GM18508 (cell line): ENCODE results near the gene KRTAP2-3.
"Not testable (repeated sequence)": the region's sequence is repeated elsewhere in the genome, so short reads cannot be mapped to it uniquely, and the experiment has no call there.

ENCODE experiments used
- ATAC-seq: cut with Tn5 transposase; IDR thresholded peaks from one replicate; pipeline ENCODE4 v1.9.1; 2021; ENCODE audit warnings: moderate number of reproducible peaks; ENCODE audit not compliant: insufficient read depth, unreplicated experiment

KRTAP2-3 gene

DNA sequence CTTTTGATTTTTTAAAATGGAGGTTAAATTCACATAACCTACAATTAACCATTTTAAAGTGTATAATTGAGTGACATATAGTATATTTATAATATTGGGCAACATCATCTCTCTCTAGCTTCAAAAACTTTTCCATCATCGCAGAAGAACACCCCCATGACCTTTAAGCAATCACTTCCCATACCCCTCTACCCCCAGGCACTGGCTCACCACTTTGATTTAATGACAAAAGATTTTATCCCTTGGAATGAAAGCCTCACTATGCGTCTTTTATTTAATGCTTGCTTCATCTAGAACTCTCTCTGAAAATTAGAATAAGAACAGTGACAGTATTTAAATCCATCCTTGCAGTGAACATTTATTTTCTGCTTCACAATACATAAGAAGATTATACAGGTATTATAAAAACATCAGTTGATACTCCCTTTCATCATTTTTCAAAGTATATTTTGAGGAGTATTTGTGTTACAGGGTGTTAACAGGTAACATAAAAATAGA lies 22.0 kb downstream of the KRTAP2-3 start:
- no peak for ATAC-seq

GRCh38 chr17:41034346-41034935 lies 25.5 kb downstream of the KRTAP2-3 start, which contains the start of gene KRTAP1-3:
TSS of gene KRTAP1-3 (minus strand) at chr17:41034874. CDS start at chr17:41034821, 53 bp downstream.
- not testable (repeated sequence) for ATAC-seq

DNA sequence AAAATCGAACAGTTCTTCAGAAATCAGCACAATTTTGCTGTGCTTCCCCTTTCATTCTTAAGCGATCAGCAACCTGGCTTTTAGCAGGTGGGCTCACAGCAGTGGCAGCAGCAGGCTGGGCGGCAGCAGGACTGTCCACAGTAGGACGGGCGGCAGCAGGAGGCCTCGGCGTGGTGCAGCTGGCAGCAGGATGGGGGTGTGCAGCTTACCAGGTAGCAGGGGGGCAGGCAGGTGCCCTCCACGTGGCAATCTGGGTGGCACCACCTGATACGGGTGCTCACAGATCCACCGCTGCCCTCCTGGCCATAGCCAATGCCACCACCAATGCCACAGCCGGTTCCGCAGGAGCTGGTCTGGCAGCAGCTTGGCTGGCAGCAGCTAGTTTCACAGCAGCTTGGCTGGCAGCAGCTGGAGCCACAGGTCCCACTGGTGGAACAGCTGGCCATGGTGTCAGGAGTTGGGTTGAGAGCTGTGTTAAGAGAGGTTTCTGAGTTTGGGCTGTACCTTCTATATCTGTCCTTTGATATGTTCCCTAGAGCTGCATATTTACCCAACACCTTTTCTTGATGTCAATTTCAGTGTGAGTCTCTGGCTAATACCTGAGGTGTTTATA lies 30.2 kb downstream of the KRTAP2-3 start, which contains the start of gene KRTAP1-4:
TSS of gene KRTAP1-4 (minus strand) at position 563 of the 613 bp plus-strand sequence. CDS start at position 446, 117 bp downstream.
- ATAC-seq, result no peak

DNA sequence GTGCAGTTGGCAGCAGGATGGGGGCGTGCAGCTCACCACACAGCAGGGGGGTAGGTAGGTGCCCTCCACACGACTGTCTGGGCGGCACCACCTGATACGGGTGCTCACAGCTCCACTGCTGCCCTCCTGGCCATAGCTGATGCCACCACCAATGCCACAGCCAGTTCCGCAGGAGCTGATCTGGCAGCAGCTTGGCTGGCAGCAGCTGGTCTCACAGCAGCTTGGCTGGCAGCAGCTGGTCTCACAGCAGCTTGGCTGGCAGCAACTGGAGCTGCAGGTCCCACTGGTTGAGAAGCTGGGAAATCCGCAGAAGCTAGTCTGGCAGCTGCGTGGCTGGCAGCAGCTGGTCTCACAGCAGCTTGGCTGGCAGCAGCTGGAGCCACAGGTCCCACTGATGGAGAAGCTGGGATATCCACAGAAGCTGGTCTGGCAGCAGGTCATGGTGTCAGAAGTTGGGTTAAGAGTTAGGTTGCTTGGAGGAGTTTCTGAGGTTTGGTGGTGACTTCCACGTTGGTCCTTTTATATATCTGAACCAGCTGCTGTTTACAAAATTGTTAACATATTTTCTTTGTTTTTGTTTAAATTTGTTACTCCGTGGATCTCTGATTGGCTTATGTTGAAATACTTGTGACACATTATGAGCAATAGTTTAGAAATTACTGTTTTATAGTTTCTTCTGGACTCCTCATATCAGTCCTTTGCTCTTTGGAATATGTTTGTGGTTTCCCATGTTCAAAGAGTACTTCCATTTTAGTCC lies 33.0 kb downstream of the KRTAP2-3 start, which contains the start of gene KRTAP1-5:
TSS of gene KRTAP1-5 (minus strand) at position 494 of the 757 bp plus-strand sequence. CDS start at position 441, 53 bp downstream.
- ATAC-seq, result no peak

DNA sequence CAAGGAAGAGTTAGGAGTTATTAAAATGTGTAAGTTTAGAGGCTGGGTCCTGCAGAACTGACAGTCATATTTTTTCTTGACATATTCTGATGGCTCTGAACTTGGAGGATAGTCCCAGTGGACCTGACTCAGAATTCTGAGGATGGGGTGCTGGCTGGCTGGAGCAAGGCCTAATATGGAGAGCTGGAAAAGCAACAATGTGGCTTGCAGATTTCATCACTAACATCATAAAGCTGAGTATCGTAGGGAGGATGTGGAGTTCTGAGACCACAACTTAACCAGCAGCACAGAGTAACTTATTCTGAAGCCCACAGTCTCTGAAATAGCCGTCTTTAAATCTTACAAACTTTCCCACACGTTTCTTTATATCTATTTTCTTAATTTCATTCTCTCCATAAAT lies 35.2 kb downstream of the KRTAP2-3 start:
- no peak for ATAC-seq

- no peak for ATAC-seq
These were observed 39.6 kb downstream of the KRTAP2-3 start for GRCh38 chr17:41020336-41020735.

GRCh38 chr17:41019415-41019814 lies 40.5 kb downstream of the KRTAP2-3 start:
- no peak for ATAC-seq

DNA sequence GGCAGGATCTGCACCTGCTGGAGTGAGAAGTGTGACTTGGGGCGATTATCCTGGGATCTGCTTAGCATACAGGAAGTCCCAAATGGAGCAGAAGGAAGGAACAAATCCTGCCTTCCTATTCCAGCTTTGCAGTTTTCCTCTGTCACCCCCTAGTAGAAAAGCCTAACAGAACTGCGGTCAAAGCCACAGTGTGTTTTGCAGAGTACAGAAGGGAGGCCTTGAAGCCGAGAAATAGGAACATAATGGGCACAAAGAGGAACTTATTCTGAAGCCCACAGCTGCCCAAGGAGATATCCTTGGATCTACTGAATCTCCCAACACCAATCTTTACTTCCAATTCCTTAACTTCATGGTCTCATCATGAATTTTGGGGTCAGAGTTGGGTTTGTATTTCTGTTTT lies 41.4 kb downstream of the KRTAP2-3 start:
- no peak for ATAC-seq

DNA sequence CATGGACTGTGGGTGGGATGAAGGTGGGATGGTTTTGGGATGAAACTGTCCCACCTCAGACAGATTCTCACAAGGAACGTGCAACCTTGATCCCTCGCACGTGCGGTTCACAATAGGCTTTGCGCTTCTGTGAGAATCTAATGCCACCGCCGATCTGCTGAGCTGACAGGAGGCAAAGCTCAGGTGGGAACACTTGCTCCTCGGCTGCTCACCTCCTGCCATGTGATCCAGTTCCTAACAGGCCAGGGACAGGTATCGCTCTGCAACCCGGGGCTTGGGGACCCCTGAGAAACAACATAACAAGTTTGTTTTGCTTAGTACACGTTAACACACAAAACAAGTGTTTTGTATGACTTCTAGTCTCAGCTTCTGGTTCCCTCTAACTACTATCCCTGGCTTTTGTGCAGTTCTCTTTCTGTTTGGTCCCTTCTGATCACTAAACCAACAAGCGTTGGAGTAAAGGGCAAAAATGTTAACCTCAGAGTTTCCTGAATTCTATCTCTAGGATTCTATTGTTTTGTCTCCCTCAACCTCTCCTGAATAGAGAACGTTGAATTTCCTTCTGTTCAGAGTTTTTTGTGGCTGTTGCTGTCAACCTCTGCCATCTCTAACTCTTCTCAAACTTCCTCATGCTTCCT lies 43.2 kb downstream of the KRTAP2-3 start:
- no peak for ATAC-seq

DNA sequence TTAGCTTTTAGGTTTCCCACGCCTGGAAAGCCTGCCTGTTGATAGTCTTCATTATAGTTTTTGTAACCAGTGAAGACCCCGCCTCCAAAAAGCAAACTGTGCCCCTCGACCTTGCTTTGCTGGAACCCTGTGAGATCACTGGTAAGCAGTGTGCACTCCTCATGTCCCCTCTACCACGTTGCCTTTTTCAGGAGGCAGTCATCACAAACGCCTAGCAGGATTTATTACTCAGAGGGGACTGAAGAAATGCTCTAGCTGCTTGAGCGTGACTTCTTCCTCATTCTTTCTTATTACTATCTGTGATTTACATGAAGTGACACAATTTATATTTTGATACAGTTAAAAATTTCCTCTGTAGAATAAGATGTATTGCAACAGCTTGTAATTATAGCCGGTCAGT lies 44.5 kb downstream of the KRTAP2-3 start:
- ATAC-seq, result no peak

- no peak for ATAC-seq
These were observed 46.3 kb downstream of the KRTAP2-3 start for GRCh38 chr17:41013606-41014005.

DNA sequence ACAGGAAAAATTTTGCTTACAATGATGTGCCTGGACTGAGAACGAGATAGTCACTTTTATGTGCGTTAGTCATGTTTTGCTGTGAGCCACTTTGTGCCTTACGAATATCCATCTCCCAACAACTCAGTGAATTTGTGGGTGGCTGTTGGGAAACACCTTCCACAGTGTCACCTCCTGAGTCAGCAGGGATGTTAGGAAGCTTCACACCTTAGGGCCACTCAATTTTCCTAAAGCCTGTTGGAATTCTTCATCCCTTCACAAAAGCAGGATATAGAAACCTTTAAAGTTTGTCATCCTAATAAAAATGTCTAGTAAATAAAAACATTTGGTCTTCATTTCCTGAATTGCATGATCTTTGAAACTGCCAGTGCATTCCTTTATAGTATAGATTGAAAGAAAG lies 46.7 kb downstream of the KRTAP2-3 start:
- no peak for ATAC-seq

DNA sequence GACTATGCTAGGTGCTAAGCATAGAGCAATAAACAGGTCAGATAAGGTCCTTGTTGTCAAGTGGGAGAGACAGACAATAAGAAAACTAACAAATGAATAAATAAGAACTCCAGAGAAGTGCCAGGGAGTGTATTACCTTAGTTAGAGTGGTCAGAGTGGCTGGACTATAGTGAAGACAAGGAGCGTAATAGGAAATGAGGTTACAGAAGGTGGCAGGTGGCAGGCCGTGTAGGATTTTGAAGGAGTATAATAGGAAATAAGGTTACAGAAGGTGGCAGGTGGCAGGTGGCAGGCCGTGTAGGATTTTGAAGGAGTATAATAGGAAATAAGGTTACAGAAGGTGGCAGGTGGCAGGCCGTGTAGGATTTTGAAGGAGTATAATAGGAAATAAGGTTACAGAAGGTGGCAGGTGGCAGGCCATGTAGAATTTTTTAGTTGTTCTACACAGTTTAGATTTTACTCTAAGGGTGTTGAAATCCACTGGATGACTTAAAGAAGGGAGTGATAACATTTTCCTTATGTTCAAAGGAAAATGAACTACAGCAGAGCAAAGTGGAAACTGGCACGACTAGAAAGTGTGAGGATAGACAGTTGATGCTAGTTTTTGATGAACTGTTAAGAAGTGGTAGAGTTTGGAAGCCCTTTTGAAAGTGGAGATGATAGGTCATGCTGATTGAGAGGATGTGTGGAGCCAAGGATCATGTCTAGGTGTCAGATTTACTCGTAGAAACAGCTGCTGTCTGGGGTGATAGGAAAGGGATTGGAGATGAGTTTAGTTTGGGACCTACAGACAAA lies 47.4 kb downstream of the KRTAP2-3 start:
- no peak for ATAC-seq

DNA sequence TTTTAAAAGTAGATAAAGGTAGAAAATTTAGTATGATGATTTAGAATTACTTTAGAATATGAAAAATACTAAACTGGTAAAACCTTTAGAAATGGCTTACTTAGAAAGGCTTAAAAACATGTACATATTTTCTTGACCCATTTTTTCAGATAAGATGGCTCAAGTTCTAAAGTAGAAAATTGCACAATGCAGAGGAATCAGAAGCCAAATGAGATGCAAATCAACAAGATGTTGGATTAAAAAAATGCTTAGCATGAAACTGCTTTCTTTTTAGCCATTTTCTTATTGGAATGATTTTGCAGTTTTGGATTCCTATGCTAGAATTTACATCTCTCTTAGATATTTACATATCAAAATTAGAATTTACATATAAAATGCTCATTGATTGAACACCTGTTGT lies 49.5 kb downstream of the KRTAP2-3 start:
- ATAC-seq, result no peak

GRCh38 chr17:41009936-41010335 lies 50.0 kb downstream of the KRTAP2-3 start:
- no peak for ATAC-seq

DNA sequence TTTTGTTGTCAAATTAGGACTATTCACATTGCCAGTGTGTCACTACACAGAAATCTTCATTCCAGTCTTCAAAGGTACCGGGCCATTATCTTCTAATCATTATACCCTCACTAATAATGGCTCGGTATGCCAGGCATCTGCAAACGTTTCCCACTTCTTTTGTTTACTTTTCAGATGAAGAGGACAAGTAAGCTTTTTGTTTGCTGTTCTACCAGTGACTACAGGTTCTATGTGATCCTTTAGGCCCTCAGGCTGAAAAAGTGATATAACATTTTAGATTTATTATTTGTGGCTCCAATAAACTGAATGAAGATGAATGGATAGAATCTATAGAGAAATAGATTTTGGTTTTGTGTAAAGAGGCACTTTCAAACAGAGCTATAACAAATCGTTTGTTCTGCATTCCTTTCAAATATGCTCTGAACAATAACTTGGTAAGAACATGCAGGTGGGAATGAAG lies 50.6 kb downstream of the KRTAP2-3 start:
- ATAC-seq, result no peak
